Measurements from ENCODE around the gene CD46. TPM values are rescaled to one million over a fixed set of nuclear protein-coding genes. Genes with fewer than 3 reads are reported as not detected.

Gene CD46
- total and polyA plus RNA-seq, 10 donors: 63.4 to 218 (median 185) TPM

GRCh38 chr1:207803678-207804077, 51.8 kb downstream of the CD46 start:
- 80 to 88% (median 86%) methylated on average over 9 of the region's 9 CpGs for WGBS, 5 donors
- no peaks in the 10 kb centered on the region for H3K9me3 ChIP-seq
- TF ChIP-seq CTCF (IDR thresholded peaks at IDR 0.05 in 8 of 11, conservative IDR thresholded peaks at IDR 0.05 in 3 of 11) (no peak), POLR2A (IDR thresholded peaks at IDR 0.05) (no peak), POLR2AphosphoS5 (IDR thresholded peaks at IDR 0.05) (peak in 1 of 3 donors; percentile 47)
- peaks cover 20 to 85% (median 56%) of the 10 kb centered on the region in 6 donors for H3K4me1 ChIP-seq
- no peak overlapping the region for H3K4me3 ChIP-seq
- H3K36me3 ChIP-seq: peaks cover 0 to 100% (median 77%) of the 10 kb centered on the region in 6 donors
- intact Hi-C loops (cut with DNase I; ENCODE audit: low total_unique reads): no loop called here
- H3K27ac ChIP-seq: peak overlapping the region in 2 of 8 donors; percentile 80 to 82
- H3K27me3 ChIP-seq (replicated peaks in 1 of 7): no peaks in the 10 kb centered on the region
- DNase-seq: no peak

GRCh38 chr1:207804721-207805468, 53.0 kb downstream of the CD46 start:
- H3K36me3 ChIP-seq: peaks cover 0 to 100% (median 87%) of the 10 kb centered on the region in 6 donors
- 77 to 89% (median 83%) methylated on average over 5 of the region's 5 CpGs for WGBS, 5 donors

GRCh38 chr1:207805841-207806421, 54.1 kb downstream of the CD46 start:
- intact Hi-C loops (cut with DNase I; ENCODE audit: low total_unique reads): no loop called here
- peaks cover 32 to 88% (median 65%) of the 10 kb centered on the region in 6 donors for H3K4me1 ChIP-seq
- TF ChIP-seq POLR2AphosphoS5 (IDR thresholded peaks at IDR 0.05): peak in 2 of 3 donors; percentile 53 to 74
- TF ChIP-seq POLR2A (IDR thresholded peaks at IDR 0.05): no peak
- peak overlapping the region in 7 of 8 donors; percentile 19 to 82 (median 69) for H3K27ac ChIP-seq
- H3K27me3 ChIP-seq (replicated peaks in 1 of 7): no peaks in the 10 kb centered on the region
- H3K4me3 ChIP-seq: no peak overlapping the region
- no peak for DNase-seq
- H3K36me3 ChIP-seq: peaks cover 0 to 100% (median 90%) of the 10 kb centered on the region in 6 donors
- H3K9me3 ChIP-seq: no peaks in the 10 kb centered on the region
- 54 to 86% (median 69%) methylated on average over 5 of the region's 5 CpGs for WGBS, 5 donors

More at GRCh38 chr1:207804721-207805468, 53.0 kb downstream of the CD46 start:
- intact Hi-C loops (cut with DNase I; ENCODE audit: low total_unique reads): no loop called here
- no peaks in the 10 kb centered on the region for H3K9me3 ChIP-seq
- H3K27ac ChIP-seq: peak overlapping the region in 5 of 8 donors; percentile 9 to 82 (median 69)
- no peak for DNase-seq
- TF ChIP-seq POLR2A (IDR thresholded peaks at IDR 0.05) (no peak), POLR2AphosphoS5 (IDR thresholded peaks at IDR 0.05) (peak in 1 of 3 donors; percentile 14), CTCF (IDR thresholded peaks at IDR 0.05 in 8 of 11, conservative IDR thresholded peaks at IDR 0.05 in 3 of 11) (no peak)
- H3K4me3 ChIP-seq: no peak overlapping the region
- H3K4me1 ChIP-seq: peaks cover 23 to 85% (median 56%) of the 10 kb centered on the region in 6 donors
- no peaks in the 10 kb centered on the region for H3K27me3 ChIP-seq (replicated peaks in 1 of 7)

- no peak for DNase-seq
- intact Hi-C loops (cut with DNase I; ENCODE audit: low total_unique reads): no loop called here
- Histone ChIP-seq H3K9me3 (no peaks in the 10 kb centered on the region), H3K36me3 (peaks cover 0 to 100% (median 92%) of the 10 kb centered on the region in 6 donors), H3K4me3 (peak overlapping the region in 1 of 8 donors; percentile 3), H3K4me1 (peaks cover 37 to 91% (median 71%) of the 10 kb centered on the region in 6 donors), H3K27me3 (replicated peaks in 1 of 7) (no peaks in the 10 kb centered on the region), H3K27ac (peak overlapping the region; percentile 24 to 82 (median 68))
- 70 to 85% (median 78%) methylated on average over 11 of the region's 11 CpGs for whole genome bisulfite sequencing, 5 donors
- no peak for TF ChIP-seq POLR2A (IDR thresholded peaks at IDR 0.05)
- no peak for TF ChIP-seq CTCF (IDR thresholded peaks at IDR 0.05 in 8 of 11, conservative IDR thresholded peaks at IDR 0.05 in 3 of 11)
- no peak for TF ChIP-seq POLR2AphosphoS5 (IDR thresholded peaks at IDR 0.05)
Measured at GRCh38 chr1:207806531-207807325, 54.9 kb downstream of the CD46 start.
